ENCODE results near the gene GRB14.

Gene GRB14

DNA sequence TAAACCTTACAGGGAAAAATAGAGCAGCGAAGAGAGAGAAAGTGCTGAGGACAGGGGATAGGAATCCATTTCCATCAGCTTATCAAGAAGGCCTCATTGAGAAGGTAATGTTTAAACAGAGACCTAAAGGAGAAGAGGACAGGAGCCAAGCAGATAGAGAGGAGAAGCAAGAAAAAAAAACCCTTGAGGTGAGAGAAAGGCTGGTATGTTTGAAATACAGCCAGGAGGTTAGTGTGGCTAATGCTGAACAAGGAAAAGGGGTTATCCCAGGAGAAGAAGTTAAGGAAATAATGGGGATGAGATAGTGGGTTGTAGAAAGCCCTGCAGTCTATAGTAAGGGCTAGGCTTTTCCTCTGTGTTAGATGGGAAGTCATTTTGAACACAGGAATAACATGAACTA is 90.8 kb downstream of the GRB14 start:
- TF ChIP-seq EZH2phosphoT487 (IDR thresholded peaks at IDR 0.05; ENCODE audit: low read length) (no peak), CTCF (IDR thresholded peaks at IDR 0.05; ENCODE audit: low read length) (no peak), EZH2 (optimal IDR thresholded peaks at IDR 0.05; ENCODE audit: low read depth, low read length) (no peak)
- no peaks in the 10 kb centered on the region for H3F3A ChIP-seq (ENCODE audit: insufficient read depth, low read length)
- H2AFZ ChIP-seq (ENCODE audit: low read length) = no peak overlapping the region
- no peaks in the 10 kb centered on the region for H3K79me2 ChIP-seq (ENCODE audit: low read length)
- H3K27me3 ChIP-seq (replicated peaks; ENCODE audit: insufficient read depth, low read length) = no peaks in the 10 kb centered on the region
- H3K9ac ChIP-seq (ENCODE audit: low read length) = no peak overlapping the region
- H3K9me3 ChIP-seq (replicated peaks; ENCODE audit: insufficient read depth, low read length) = no peaks in the 10 kb centered on the region
- no peak overlapping the region for H3K4me2 ChIP-seq (ENCODE audit: low read depth, low read length)
- no peak for DNase-seq
- no peak overlapping the region for H3K4me3 ChIP-seq (ENCODE audit: low read length)
- no peak overlapping the region for H3K27ac ChIP-seq (ENCODE audit: low read length)
- H3K4me1 ChIP-seq (ENCODE audit: low read length) = no peaks in the 10 kb centered on the region
- no peaks in the 10 kb centered on the region for H3K9me2 ChIP-seq (replicated peaks; ENCODE audit: insufficient read depth, low read length)
- H4K20me1 ChIP-seq (ENCODE audit: insufficient read depth, low read length) = no peaks in the 10 kb centered on the region
- H3K36me3 ChIP-seq (replicated peaks; ENCODE audit: insufficient read depth, low read length) = no peaks in the 10 kb centered on the region

DNA sequence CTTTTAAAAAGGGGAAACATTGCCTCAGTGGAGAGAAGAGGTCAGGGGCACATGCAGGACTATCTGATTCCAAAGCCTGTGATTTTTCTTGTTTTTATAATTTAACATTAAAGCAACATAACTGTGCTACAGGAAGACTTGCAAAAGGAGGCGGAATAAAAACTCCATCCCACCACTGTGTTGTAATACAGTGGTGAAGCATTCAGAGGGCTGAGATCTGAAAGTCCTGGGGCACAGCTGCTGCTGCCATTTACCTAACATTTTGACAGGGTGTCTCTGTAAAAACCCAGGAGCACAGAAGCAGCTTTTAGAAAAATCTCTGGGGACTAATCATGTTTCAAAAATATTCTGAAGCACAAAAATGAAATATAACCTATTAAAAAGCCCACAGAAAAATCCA is 97.6 kb downstream of the GRB14 start:
- Histone ChIP-seq H3K4me1 (ENCODE audit: low read length) (no peaks in the 10 kb centered on the region), H3K36me3 (replicated peaks; ENCODE audit: insufficient read depth, low read length) (no peaks in the 10 kb centered on the region), H3K4me2 (ENCODE audit: low read depth, low read length) (no peak overlapping the region), H3K4me3 (ENCODE audit: low read length) (no peak overlapping the region), H3F3A (ENCODE audit: insufficient read depth, low read length) (no peaks in the 10 kb centered on the region), H3K9ac (ENCODE audit: low read length) (no peak overlapping the region), H4K20me1 (ENCODE audit: insufficient read depth, low read length) (no peaks in the 10 kb centered on the region), H3K79me2 (ENCODE audit: low read length) (no peaks in the 10 kb centered on the region), H2AFZ (ENCODE audit: low read length) (no peak overlapping the region), H3K9me2 (replicated peaks; ENCODE audit: insufficient read depth, low read length) (no peaks in the 10 kb centered on the region), H3K27me3 (replicated peaks; ENCODE audit: insufficient read depth, low read length) (no peaks in the 10 kb centered on the region), H3K27ac (ENCODE audit: low read length) (no peak overlapping the region), H3K9me3 (replicated peaks; ENCODE audit: insufficient read depth, low read length) (no peaks in the 10 kb centered on the region)
- TF ChIP-seq CTCF (IDR thresholded peaks at IDR 0.05; ENCODE audit: low read length) (no peak), EZH2 (optimal IDR thresholded peaks at IDR 0.05; ENCODE audit: low read depth, low read length) (no peak), EZH2phosphoT487 (IDR thresholded peaks at IDR 0.05; ENCODE audit: low read length) (no peak)
- DNase-seq = no peak

DNA sequence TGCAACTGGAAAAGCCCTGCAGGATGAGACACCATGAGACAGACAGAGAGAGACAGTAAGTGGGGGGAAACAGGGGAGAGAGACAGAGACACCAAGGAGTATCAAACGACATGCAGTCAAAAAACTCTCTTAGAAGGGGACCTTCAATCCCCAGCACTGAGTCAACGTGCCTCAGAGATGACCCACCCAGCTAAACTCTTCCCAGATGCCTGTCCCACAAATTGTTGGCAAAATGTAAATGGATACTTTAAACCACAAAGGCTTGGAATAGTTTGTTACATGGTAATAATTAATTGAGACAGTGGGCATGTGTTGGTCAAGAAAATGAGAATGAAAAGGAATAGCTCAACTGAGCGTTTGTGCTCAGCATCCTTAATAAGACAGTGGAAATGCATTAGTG is 98.3 kb downstream of the GRB14 start:
- Histone ChIP-seq H3K27ac (ENCODE audit: low read length) (no peak overlapping the region), H3K4me2 (ENCODE audit: low read depth, low read length) (no peak overlapping the region), H3K27me3 (replicated peaks; ENCODE audit: insufficient read depth, low read length) (no peaks in the 10 kb centered on the region)

More for the DNA sequence above, 98.3 kb downstream of the GRB14 start:
- DNase-seq = no peak
- Histone ChIP-seq H2AFZ (ENCODE audit: low read length) (no peak overlapping the region), H4K20me1 (ENCODE audit: insufficient read depth, low read length) (no peaks in the 10 kb centered on the region), H3K4me1 (ENCODE audit: low read length) (no peaks in the 10 kb centered on the region), H3K79me2 (ENCODE audit: low read length) (no peaks in the 10 kb centered on the region), H3K4me3 (ENCODE audit: low read length) (no peak overlapping the region), H3K9me3 (replicated peaks; ENCODE audit: insufficient read depth, low read length) (no peaks in the 10 kb centered on the region), H3K9ac (ENCODE audit: low read length) (no peak overlapping the region), H3K36me3 (replicated peaks; ENCODE audit: insufficient read depth, low read length) (no peaks in the 10 kb centered on the region), H3K9me2 (replicated peaks; ENCODE audit: insufficient read depth, low read length) (no peaks in the 10 kb centered on the region), H3F3A (ENCODE audit: insufficient read depth, low read length) (no peaks in the 10 kb centered on the region)
- TF ChIP-seq EZH2phosphoT487 (IDR thresholded peaks at IDR 0.05; ENCODE audit: low read length) = no peak
- no peak for TF ChIP-seq EZH2 (optimal IDR thresholded peaks at IDR 0.05; ENCODE audit: low read depth, low read length)
- TF ChIP-seq CTCF (IDR thresholded peaks at IDR 0.05; ENCODE audit: low read length) = no peak

Data from MM.1S (cell line).